Stimulated activated CD4-positive, alpha-beta T cell treated with anti-CD3 and anti-CD28 coated beads, TNF-alpha, amount 100 ng/mL, for 48 hours (primary cell): Measurements from ENCODE around the gene FAR2.
"Not testable (repeated sequence)": the region's sequence is repeated elsewhere in the genome, so short reads cannot be mapped to it uniquely, and the experiment has no call there.

Experiments
- DNase-seq, 3 donors: peaks; one replicate each; pipeline ENCODE4 v3.0.0-alpha.2; 2020; ENCODE audit warnings: low read depth in 3 of 3

The FAR2 gene

GRCh38 chr12:29148911-29149690 lies at the start of gene FAR2:
Gene FAR2, plus strand, starts transcription at chr12:29149278. Its CDS starts 121,172 bp downstream, at chr12:29270450.
- peak in 1 of 3 donors; percentile 24 for DNase-seq

GRCh38 chr12:29102741-29103140 lies 46.3 kb upstream of the FAR2 start:
- DNase-seq = no peak

GRCh38 chr12:29103539-29103974 lies 45.5 kb upstream of the FAR2 start:
- peak; percentile 4 to 23 (median 17) for DNase-seq

- no peak for DNase-seq
These were observed 44.6 kb upstream of the FAR2 start for GRCh38 chr12:29104516-29104915.

GRCh38 chr12:29110506-29111442 lies 38.3 kb upstream of the FAR2 start:
- DNase-seq = no peak

- DNase-seq = no peak
These were observed 36.0 kb upstream of the FAR2 start for GRCh38 chr12:29113101-29113500.

GRCh38 chr12:29116414-29116813 lies 32.7 kb upstream of the FAR2 start:
- DNase-seq = no peak

GRCh38 chr12:29131539-29131938 lies 17.5 kb upstream of the FAR2 start:
- DNase-seq = no peak

- DNase-seq = no peak
These were observed 16.8 kb upstream of the FAR2 start for GRCh38 chr12:29132316-29132715.

- no peak for DNase-seq
These were observed 15.9 kb upstream of the FAR2 start for GRCh38 chr12:29133181-29133580.

- DNase-seq = no peak
These were observed 15.4 kb upstream of the FAR2 start for GRCh38 chr12:29133680-29134079.

GRCh38 chr12:29138256-29138655 lies 10.8 kb upstream of the FAR2 start:
- not testable (repeated sequence) for DNase-seq

GRCh38 chr12:29138855-29139254 lies 10.2 kb upstream of the FAR2 start:
- not testable (repeated sequence) for DNase-seq

- DNase-seq = no peak
These were observed 3.5 kb upstream of the FAR2 start for GRCh38 chr12:29145372-29146170.

- DNase-seq = no peak
These were observed 2.9 kb upstream of the FAR2 start for GRCh38 chr12:29146196-29146595.

GRCh38 chr12:29147731-29148595 lies 1.1 kb upstream of the FAR2 start:
- DNase-seq = no peak

- peak in 1 of 3 donors; percentile 12 for DNase-seq
These were observed 525 bp upstream of the FAR2 start for GRCh38 chr12:29148596-29148910.

GRCh38 chr12:29149691-29150281 lies 708 bp downstream of the FAR2 start:
- DNase-seq = peak in 1 of 3 donors; percentile 33

GRCh38 chr12:29150462-29150861 lies 1.4 kb downstream of the FAR2 start:
- no peak for DNase-seq

GRCh38 chr12:29152223-29152868 lies 3.3 kb downstream of the FAR2 start:
- DNase-seq = no peak
